Muscle of arm (tissue), 12 donors: Measurements from ENCODE around the gene STARD13. TPM values are rescaled to one million over a fixed set of nuclear protein-coding genes. Genes with fewer than 3 reads are reported as not detected.

Experiments used
- DNase-seq: peaks from one replicate; pipeline ENCODE4 v3.0.0-alpha.2; 2013
- polyA plus RNA-seq, 12 donors: library from polyadenylated mRNA; unstranded; fragments of 120-200 nt; gene quantifications; one replicate each; pipeline ENCODE4 v1.2.1, GENCODE V29; 2013; ENCODE audit not compliant: insufficient read length in 12 of 12

Gene STARD13
- polyA plus RNA-seq, 12 donors, result 16.8 to 72.0 (median 22.7) TPM

DNA sequence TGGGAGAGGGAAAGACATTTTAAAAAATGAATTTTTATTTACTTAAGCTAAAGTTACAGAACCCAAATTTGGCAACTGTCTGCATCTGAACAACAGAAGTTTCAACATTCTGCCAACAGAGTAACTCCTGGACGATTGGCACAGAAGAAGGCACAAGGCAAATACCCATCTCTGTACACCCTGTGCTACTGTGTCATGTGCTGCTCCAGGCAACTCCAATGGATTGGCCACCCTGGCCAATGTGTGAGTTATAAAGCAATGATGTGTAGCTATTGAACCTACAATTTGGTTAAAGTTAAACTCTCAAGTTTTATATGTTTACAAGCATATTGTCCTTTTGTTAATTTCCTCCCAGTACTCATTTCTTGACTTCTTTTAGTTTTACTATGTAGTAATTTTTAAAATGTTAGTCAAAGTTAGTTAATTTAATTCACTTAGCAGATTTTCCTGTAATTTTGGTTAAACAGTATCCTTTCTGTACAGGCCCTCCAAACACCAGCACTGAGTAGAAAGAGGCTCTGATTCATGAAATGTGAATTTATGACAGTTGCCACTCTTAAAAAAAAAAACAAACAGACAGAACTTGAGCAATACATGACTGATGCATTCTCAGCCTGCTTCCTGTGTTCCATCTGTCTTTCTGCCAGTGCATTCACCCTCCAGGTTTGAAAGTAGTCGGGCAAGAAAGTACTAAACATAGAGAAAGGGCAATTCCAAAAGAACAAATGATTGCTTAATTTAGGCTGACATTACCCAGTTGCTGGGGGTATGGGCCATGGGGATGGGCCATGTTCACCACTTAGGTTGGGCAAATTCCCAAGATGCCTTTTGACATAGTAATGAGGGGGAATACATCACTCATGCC lies 5.9 kb downstream of the STARD13 start:
- no peak for DNase-seq

DNA sequence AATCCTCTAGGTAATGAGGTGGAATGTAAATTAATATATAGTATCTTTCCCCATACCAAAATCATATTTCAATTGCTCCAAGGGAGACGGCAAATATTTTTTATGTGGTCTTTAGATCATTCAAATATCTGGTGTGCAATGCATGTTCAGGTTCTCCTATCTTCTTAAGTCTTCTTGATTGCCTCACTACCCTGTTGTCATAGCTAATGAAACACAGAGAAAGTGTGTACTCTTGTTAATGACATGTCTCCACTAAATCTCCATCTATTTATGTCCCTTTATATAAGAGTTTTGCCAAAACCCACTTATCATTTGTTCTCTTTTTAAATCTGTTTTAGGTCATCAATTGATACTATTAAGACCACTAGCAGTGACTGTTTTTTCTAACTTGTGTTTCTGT lies 6.6 kb downstream of the STARD13 start:
- DNase-seq, result no peak

DNA sequence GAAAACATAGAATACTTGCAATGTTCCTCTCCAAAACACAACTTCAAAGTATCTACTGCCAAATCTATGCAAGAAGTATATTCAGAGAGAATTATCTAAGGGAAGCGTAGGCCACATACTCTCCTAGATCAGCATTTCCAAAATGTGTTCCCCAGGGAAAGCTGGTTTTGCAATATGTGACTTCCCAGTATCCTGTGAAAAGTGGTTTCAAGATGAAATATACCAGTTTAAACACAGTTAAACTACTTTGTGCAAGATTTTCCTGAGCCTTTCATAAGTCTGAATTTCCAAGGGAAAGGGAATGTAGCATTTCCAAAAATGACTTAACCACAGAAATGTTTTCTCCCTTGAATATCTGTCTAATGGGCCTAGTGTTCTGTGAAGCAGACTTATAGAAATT lies 7.6 kb downstream of the STARD13 start:
- DNase-seq, result no peak

DNA sequence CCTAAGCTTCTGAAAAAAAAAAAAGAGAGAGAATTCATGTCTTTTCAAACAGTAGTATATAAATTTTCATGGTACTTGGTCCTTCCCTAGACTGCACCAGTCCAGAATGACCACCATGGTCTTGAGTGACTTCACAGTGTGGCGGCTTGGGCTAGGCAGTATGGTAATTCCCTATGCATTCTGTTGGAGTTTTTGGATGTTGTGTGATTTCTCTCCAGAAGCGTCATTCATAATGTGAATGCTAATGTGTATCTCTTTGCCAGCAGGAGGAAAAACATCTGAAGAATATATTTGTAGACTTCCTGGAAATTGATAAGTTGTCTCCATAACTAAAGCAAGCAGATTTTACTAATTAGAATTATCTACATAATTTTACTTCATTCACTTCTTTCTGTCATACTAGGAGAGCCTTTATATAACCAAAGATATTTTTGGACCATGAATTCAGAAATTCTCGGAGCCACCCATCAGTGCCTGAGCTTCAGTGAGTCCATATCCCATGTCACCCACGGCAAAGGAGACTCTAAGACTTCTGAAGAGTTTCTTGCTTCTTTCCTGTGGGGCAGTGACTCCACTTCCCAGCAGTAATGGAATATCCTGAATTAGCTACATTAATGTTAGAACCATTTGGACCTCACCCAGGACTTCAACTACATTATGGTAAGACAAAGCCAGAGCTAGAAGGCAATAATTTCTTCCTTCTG lies 8.4 kb downstream of the STARD13 start:
- DNase-seq, result no peak

DNA sequence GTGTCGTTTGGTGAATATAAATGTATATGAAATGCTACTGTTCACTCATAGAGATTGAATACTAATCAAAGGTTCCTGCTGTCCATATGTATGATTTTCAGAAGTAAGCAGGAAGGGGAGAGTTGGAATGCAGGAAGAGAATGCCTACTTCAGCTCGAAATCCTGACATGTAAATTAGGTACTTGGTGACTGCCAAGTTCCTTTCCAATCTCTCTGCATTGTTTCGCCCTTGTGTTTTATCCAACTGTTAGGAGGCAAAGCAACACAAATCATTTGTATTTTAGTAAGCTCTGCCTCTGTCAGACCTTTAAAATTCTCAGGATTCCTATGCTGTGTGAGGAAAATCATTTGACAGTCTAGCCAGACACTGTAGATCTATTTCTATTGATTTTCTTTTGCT lies 9.0 kb downstream of the STARD13 start:
- DNase-seq, result no peak

DNA sequence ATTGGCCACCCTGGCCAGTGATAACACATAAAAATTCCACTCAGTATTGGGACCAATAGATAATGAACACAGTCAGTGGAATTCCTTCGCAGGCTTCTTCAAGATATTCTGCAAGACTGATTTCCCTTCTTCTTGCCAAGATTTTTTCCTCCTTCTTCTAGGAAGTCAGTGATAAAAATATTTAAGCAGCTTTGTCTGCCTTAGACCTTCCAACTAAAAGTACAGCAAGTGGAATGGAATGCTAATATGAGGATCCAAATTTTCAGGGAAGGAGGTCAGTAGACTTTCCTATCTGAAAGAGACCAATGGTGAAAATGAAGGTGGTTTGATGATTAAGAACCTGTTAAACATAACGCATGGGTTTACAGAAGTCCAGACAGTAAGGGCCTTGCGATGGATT lies 9.6 kb downstream of the STARD13 start:
- no peak for DNase-seq

DNA sequence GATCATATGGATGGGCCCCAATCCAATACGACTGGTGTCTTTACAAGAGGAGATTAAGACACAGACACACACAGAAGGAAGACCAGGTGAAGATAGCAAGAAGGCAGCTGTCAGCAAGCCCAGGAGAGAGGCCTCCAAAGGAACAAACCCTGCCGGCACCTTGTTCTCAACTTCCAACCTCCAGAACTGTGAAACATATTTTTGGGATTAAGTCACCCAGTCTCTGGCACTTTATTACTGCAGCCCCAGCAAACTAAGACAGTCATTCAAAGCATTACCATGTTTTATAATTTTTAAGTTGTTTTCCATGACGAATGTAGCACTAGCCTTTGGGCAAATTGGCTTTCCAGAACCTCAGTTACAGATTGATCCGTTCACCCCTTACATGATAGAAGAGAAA lies 11.3 kb downstream of the STARD13 start:
- DNase-seq, result no peak

DNA sequence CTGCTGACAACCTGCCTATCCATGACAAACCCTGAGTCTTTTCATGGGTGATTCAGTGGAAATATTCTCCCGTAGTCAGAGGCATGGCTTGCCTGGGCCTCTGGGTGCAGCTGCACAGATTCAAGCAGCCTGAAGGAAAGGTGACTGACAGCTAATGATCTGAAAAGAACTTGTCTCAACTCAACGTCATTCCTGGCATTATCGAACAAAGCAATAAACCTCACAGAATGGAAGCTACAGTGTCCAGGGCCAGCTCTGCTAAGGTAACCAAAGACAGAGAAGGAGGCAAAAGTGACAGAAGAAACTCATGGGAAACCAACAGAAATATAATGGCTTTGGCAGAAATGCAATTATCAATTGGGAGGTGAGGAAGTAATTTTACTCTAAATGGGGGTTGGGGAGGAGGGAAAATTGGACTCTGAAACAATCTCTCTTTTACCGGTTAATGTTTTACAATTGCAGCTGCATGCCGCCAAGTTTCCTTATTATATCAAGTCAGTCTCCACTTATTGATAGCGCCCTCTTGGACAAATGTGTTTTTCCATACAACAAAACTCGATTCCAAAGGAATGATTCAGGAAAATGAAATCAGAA lies 12.9 kb downstream of the STARD13 start:
- no peak for DNase-seq

DNA sequence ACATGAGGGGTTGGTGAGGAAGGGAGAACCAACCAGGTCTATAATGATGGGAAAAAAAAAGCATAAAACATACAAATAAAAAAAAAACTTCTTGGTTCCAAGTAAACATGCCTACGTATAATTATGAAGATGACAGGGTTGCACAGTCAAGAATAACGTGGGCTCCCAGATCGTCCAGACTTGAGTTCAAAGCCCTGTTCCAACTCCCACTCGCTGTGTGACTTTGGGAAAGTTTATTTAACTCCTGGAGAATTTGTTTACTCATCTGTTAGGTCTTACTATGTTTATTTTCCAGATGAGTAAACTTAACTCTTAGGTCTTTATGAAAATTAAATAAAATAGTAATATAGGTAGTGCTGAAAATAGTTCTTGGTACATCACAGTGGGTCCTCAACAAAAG lies 13.8 kb downstream of the STARD13 start:
- no peak for DNase-seq

DNA sequence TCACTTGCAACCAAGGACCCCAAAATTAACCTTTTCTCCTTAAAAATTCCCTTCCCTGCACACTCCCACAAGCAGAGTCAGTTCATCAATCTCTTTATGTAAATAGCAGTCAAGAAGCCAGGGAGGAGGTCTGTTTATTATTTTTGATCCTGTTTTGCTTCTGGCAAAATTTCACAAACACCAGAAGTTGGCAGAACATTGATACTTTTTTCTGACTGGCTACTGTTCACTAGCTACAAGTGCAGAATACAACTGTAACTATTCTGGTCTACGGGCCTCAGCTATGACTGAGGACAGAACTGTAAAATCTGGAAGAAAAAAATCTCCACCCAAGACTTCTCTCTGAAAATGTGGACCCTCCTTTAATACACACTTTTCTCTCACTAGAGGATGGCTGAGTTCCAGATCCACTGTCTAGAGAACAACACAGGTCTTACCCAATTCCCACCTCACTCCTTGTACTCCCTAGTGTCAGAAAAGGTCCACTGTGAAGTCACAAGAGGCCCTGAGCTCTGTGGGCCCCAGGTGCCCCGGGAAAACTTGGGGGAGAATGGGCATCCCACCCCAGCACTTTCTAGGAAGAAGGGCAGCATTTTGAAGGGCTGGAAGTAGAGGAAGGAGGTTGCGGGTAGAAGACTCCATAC lies 14.5 kb downstream of the STARD13 start:
- no peak for DNase-seq

DNA sequence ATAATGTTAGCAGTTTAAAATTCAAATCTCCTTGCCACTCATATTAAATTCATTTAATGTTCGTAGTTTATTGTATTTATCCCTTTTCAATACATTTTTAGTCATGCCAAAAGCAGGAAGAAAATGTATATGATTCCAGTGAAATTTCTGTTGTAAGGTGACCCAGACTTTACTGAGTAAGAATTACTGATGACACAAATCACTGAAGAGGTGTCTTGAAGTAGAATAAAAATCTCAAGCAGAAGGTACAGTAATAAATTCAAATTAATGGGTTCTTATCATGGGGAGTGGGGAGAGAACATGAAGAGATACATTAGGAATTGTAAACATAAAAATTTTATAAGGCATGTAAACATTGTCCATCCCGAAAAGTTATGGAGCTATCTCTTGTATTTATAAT lies 19.9 kb downstream of the STARD13 start:
- no peak for DNase-seq

DNA sequence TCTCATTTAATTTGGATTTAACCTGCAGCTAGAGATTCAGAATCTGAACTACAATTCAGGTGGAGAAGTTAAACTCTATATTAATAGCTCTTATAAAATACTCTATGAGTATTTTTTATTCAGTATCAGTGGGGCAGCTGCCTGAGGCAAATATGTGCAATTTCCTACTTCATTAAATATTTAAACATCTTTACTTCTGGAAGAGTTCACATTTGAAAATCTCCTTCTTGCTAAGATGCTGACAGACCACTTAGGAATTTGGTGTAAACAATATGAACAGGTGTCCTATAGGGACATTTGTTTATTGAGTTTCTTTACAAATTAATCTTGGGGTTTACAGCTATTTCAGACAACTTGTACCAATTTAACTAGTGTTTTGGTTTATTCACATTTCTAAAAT lies 20.4 kb downstream of the STARD13 start:
- no peak for DNase-seq

DNA sequence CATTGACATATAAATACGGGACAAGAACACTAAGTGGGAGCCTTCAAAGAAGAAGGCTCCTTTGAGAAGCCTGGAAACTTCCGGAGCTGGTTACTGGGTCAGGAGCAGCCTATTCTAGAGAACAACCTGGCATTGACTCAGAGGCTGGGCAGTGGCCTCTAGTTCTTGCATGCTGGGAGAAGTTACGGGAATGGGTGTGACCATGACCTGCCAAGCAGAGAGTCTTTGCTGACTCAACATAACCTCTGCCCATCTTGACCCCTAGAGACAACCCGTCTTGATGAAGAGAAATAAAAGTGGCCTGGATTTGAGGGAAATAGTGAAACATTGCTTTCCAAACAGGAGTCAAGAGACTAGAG lies 21.0 kb downstream of the STARD13 start:
- no peak for DNase-seq

DNA sequence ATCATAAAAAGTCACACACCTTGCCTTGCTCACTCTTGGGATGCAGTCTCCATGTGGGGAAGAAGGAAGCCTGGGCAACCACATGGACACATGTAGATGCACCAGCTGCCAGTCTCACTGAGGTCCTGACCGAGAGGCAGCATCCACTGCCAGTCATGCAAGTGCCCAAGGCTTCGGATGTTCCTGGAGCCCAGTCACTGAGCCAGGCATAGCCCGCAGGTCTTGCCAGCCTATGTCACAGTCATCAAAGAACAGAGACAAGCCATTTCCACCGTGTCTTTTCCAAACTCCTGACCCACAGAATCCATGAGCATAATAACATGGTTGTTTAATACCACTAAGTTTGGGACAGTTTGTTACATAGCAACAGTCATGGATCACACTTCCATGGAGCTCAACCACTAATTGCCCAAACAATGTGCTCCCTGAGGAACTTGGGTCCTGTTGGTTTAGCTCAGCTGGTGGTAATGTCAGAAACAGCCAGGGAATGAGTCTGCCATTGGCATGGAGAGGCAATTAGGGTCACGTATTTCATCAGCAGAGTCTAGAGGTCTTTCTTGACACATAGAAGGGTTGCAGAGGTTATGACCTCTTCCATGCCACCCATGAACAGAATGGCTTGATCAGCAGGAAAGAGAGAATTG lies 21.5 kb downstream of the STARD13 start:
- DNase-seq, result no peak

DNA sequence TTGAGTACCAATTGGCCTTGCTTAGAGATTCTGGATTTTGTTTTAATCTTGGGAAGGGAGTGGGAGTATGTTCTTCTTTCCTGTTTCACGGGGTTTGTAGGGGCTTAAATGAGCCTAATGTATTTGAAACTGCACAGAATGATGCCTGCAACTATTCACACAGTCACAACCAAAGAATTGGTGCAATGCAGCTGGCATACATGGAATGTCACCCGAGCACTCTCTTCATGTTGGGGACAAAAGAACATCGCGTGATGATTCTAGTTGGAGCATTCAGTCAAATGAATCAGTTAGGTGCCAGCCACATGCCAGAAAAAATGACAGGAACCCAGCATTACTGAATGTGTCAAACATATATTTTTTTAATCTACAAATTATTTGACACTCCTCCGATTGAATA lies 22.1 kb downstream of the STARD13 start:
- no peak for DNase-seq

DNA sequence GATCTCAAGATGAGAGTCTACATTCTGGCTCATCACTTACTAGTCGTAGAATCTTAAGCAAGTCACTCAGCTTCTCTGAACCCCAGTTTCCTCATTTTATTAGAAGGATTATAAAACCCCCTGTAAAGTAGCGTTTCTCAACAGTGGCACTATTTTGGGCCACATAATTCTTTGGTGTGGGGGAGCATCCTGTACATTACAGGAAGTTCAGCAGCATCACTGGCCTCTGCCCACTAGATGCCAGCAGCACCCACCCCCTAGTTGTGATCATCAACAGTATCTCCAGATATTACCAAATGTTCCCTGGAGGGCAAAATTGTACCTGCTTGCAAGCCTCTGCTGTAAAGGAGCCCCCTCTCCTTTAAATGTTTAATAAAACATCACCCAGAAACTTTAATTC lies 22.6 kb downstream of the STARD13 start:
- no peak for DNase-seq

DNA sequence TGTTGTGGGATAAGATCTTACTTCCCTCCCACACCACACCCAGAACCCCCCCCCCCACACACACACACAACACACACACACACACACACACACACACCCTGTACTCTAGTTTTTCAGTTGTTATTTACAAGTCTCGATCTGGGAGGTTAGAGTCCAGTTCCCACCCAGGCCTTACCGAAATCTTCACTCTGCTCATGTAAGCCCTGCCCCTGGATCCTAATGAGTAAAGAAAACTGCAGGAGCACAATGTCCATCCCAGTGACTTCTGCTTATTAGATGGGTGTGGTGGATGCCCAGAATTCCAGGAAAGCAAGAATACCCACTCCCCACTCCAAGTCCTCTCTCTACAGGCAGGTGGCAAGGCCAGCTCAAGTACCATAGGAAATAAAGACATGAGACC lies 23.0 kb downstream of the STARD13 start:
- no peak for DNase-seq

DNA sequence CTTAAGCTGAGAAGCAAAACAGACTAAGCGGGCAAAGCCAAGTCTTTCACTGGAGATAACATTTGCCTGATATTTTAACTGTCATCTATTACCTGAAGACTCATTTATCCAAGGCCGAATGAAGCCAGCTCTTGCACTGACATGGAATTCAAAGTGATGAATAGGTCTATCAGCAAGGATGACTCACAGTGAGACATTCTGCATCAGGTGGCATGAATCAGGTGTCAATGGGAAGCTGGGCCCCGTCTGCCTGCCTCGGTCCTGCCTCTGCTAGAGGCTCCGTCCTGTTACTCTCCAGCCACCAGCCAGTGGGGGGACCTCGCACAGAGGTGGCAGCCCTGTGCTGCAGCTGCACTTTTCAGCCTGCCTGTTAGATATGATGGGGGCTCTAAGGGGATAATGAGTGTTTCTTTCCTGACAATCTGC lies 23.5 kb downstream of the STARD13 start:
- no peak for DNase-seq

DNA sequence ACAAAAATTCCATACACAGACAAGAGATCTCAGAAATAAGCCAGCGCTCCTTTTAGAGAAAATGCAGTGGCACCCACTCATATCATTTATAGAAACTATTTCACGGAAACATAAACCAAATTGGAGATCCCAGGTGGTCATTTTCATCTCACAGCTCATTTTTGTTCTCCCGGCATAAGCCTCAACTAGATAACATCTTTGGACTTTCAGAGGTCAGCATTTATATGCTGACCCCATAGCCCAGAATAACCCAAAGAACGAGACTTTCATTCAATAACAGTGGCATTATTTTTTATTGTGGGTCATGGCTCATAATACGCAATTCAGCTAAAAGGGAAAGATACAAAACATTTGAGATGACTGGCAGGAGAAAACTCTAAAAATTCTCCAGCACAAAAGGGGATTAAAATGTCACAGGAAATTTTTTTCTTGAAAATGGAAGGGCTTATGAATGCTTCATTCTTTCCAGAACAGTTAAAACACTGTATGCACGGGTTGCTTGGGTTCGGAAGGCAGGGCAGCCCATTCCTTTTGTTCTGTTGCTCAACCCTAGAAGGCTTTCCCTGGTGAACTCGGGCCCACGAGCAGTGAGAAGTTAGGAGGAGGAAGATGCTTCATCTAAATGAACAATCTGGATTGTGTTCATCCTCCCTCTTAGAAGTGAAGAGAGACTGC lies 24.0 kb downstream of the STARD13 start:
- no peak for DNase-seq

DNA sequence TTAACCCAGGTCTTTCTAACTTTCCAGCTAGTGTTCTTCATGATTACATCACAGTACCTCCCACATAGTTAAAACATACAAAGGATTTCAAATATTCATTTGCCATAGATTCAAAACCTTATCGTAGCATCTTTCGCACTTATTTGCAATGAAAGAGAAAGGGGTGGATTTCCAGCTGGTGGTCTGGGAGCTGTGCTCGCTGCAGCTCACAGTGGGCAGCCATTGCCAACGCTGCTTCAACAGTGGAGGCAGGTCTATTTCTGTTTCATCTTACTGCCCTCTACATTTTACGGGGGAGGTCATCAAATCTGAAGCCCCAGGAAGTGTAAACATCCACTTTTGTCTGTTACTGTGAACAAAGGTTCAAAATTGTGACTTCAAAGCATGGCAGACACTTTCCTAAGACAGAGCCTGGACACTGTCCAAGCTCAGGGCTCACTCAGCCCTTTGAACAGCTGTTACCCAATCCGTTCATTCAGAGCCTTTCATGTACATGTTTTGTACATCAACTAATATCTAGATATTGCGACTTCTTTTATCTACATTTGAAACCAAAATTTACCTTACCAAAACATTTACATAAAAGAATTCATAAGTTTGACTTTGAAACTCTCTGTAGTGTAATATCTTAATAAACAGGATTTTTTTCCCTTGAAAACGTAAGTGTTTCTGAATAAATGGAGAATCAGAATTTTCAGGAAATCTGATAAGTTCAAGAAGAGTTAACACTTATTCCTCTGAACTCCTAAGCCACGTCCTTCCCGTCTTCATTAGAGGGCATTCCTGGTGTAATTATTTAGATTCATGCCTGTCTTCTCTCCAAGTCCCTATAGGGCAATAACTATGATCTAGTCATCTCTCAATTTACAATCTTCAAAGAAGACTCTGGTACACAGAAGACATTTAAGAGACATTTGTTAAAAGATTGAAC lies 25.1 kb downstream of the STARD13 start:
- DNase-seq, result no peak
